NOMO-1 treated with dmso at 0.1 percent for 144 hours (cell line): Measurements from ENCODE around the gene UBTD1.
"Not testable (repeated sequence)": the region's sequence is repeated elsewhere in the genome, so short reads cannot be mapped to it uniquely, and the experiment has no call there.

Source experiments
- DNase-seq: peaks from one replicate; lab custom pipeline; 2025; ENCODE audit not compliant: unreplicated experiment; lab: John Stamatoyannopoulos, UW

UBTD1 gene

GRCh38 chr10:97514344-97514743, 15.6 kb downstream of the UBTD1 start:
- no peak for DNase-seq

- no peak for DNase-seq
Observed at GRCh38 chr10:97515271-97515978, 16.7 kb downstream of the UBTD1 start.

- DNase-seq: no peak
Observed at GRCh38 chr10:97517096-97517750, 18.5 kb downstream of the UBTD1 start.

GRCh38 chr10:97517778-97518300, 19.1 kb downstream of the UBTD1 start:
- no peak for DNase-seq

GRCh38 chr10:97518301-97519043, 19.7 kb downstream of the UBTD1 start:
- no peak for DNase-seq

GRCh38 chr10:97519342-97519741, 20.6 kb downstream of the UBTD1 start:
- no peak for DNase-seq

GRCh38 chr10:97520520-97520919, 21.8 kb downstream of the UBTD1 start:
- no peak for DNase-seq

- no peak for DNase-seq
Observed at GRCh38 chr10:97520978-97521761, 22.4 kb downstream of the UBTD1 start.

GRCh38 chr10:97522071-97522470, 23.3 kb downstream of the UBTD1 start:
- no peak for DNase-seq

GRCh38 chr10:97522937-97523336, 24.2 kb downstream of the UBTD1 start:
- no peak for DNase-seq

- DNase-seq: no peak
Observed at GRCh38 chr10:97525086-97525485, 26.4 kb downstream of the UBTD1 start.

GRCh38 chr10:97525683-97526110, 27.0 kb downstream of the UBTD1 start:
- DNase-seq: no peak

GRCh38 chr10:97528876-97529275, 30.2 kb downstream of the UBTD1 start:
- not testable (repeated sequence) for DNase-seq

GRCh38 chr10:97529685-97530465, 31.2 kb downstream of the UBTD1 start:
- no peak for DNase-seq

GRCh38 chr10:97531401-97531986, 32.8 kb downstream of the UBTD1 start:
- DNase-seq: no peak

- no peak for DNase-seq
Observed at GRCh38 chr10:97532935-97533671, 34.4 kb downstream of the UBTD1 start.

- DNase-seq: no peak
Observed at GRCh38 chr10:97533888-97534287, 35.2 kb downstream of the UBTD1 start.

- DNase-seq: peak; percentile 14
Observed at GRCh38 chr10:97534746-97535367, 36.1 kb downstream of the UBTD1 start.
